Measurements from ENCODE around the gene TEX44. TPM values are rescaled to one million over a fixed set of nuclear protein-coding genes. Genes with fewer than 3 reads are reported as not detected.
"Not testable (repeated sequence)": the region's sequence is repeated elsewhere in the genome, so short reads cannot be mapped to it uniquely, and the experiment has no call there.

TEX44 gene
- total RNA-seq, 2 experiments from 2014 or later = not detected

GRCh38 chr2:231573096-231573495 lies 19.6 kb upstream of the TEX44 start:
- Mint-ChIP-seq H3K36me3 (ENCODE audit: low read depth) (no peaks in the 10 kb centered on the region), H3K9me3 (ENCODE audit: insufficient read depth) (no peaks in the 10 kb centered on the region), H3K27ac (no peak overlapping the region), H3K4me3 (no peak overlapping the region), H3K27me3 (ENCODE audit: low read depth) (peaks cover 7% of the 10 kb centered on the region), H3K4me1 (ENCODE audit: low read depth) (peaks cover 16% of the 10 kb centered on the region)
- DNase-seq = no peak
- ChIA-PET POLR2A (interaction anchor here (0.7 kb wide), 1 partner anchor 109 kb away, joined by 3 read pairs; the partner anchor contains the start of gene NCL), CTCF (interaction anchor here (1.7 kb wide), 1 partner anchor 28 kb away, joined by 7 read pairs; no protein-coding TSS in a partner anchor)
- no peak for ATAC-seq

GRCh38 chr2:231573698-231574421 lies 18.8 kb upstream of the TEX44 start:
- no peak for ATAC-seq
- H3K27ac Mint-ChIP-seq = no peak overlapping the region

GRCh38 chr2:231575612-231576256 lies 16.9 kb upstream of the TEX44 start:
- Mint-ChIP-seq H3K4me1 (ENCODE audit: low read depth) (peaks cover 10% of the 10 kb centered on the region), H3K27ac (no peak overlapping the region), H3K9me3 (ENCODE audit: insufficient read depth) (no peaks in the 10 kb centered on the region), H3K4me3 (no peak overlapping the region), H3K36me3 (ENCODE audit: low read depth) (no peaks in the 10 kb centered on the region), H3K27me3 (ENCODE audit: low read depth) (peaks cover 7% of the 10 kb centered on the region)
- ATAC-seq (no peak), DNase-seq (no peak)
- ChIA-PET POLR2A (no interaction called here), CTCF (interaction anchor here (1.0 kb wide), 1 partner anchor 17 kb away, joined by 3 read pairs; no protein-coding TSS in a partner anchor)

More at GRCh38 chr2:231573698-231574421, 18.8 kb upstream of the TEX44 start:
- no peak overlapping the region for H3K4me3 Mint-ChIP-seq
- CTCF ChIA-PET = interaction anchor here (1.7 kb wide), 1 partner anchor 27 kb away, joined by 7 read pairs; no protein-coding TSS in a partner anchor
- H3K4me1 Mint-ChIP-seq (ENCODE audit: low read depth) = peaks cover 10% of the 10 kb centered on the region
- H3K36me3 Mint-ChIP-seq (ENCODE audit: low read depth) = no peaks in the 10 kb centered on the region
- H3K9me3 Mint-ChIP-seq (ENCODE audit: insufficient read depth) = no peaks in the 10 kb centered on the region
- no peak for DNase-seq
- POLR2A ChIA-PET = interaction anchor here (0.7 kb wide), 1 partner anchor 110 kb away, joined by 3 read pairs; the partner anchor contains the start of gene NCL
- peaks cover 7% of the 10 kb centered on the region for H3K27me3 Mint-ChIP-seq (ENCODE audit: low read depth)

- Mint-ChIP-seq H3K4me1 (ENCODE audit: low read depth) (peaks cover 10% of the 10 kb centered on the region), H3K9me3 (ENCODE audit: insufficient read depth) (no peaks in the 10 kb centered on the region), H3K36me3 (ENCODE audit: low read depth) (no peaks in the 10 kb centered on the region), H3K27ac (no peak overlapping the region), H3K4me3 (no peak overlapping the region), H3K27me3 (ENCODE audit: low read depth) (peaks cover 10% of the 10 kb centered on the region)
- CTCF ChIA-PET = no interaction called here
- POLR2A ChIA-PET = no interaction called here
- DNase-seq (no peak), ATAC-seq (no peak)
Measured at GRCh38 chr2:231576465-231576864, 16.2 kb upstream of the TEX44 start.

- not testable (repeated sequence) for H3K4me1 Mint-ChIP-seq (ENCODE audit: low read depth); ATAC-seq; H3K36me3 Mint-ChIP-seq (ENCODE audit: low read depth); H3K4me3 Mint-ChIP-seq; H3K27me3 Mint-ChIP-seq (ENCODE audit: low read depth); H3K9me3 Mint-ChIP-seq (ENCODE audit: insufficient read depth); DNase-seq; H3K27ac Mint-ChIP-seq
- CTCF ChIA-PET = interaction anchor here (1.8 kb wide), 1 partner anchor 23 kb away, joined by 6 read pairs; no protein-coding TSS in a partner anchor
- POLR2A ChIA-PET = interaction anchor here (0.6 kb wide), 1 partner anchor 8 kb away, joined by 5 read pairs; no protein-coding TSS in a partner anchor
Measured at GRCh38 chr2:231578655-231579054, 14.0 kb upstream of the TEX44 start.

- ChIA-PET POLR2A (no interaction called here), CTCF (interaction anchor here (1.7 kb wide), 1 partner anchor 22 kb away, joined by 5 read pairs; no protein-coding TSS in a partner anchor)
- peaks cover 10% of the 10 kb centered on the region for H3K4me1 Mint-ChIP-seq (ENCODE audit: low read depth)
- H3K36me3 Mint-ChIP-seq (ENCODE audit: low read depth) = no peaks in the 10 kb centered on the region
- H3K9me3 Mint-ChIP-seq (ENCODE audit: insufficient read depth) = no peaks in the 10 kb centered on the region
- no peak for DNase-seq
- no peak overlapping the region for H3K4me3 Mint-ChIP-seq
- ATAC-seq = no peak
- peaks cover 6% of the 10 kb centered on the region for H3K27me3 Mint-ChIP-seq (ENCODE audit: low read depth)
- H3K27ac Mint-ChIP-seq = no peak overlapping the region
Measured at GRCh38 chr2:231579560-231579959, 13.1 kb upstream of the TEX44 start.

- Mint-ChIP-seq H3K4me3 (no peak overlapping the region), H3K27me3 (ENCODE audit: low read depth) (peaks cover 6% of the 10 kb centered on the region), H3K27ac (no peak overlapping the region), H3K9me3 (ENCODE audit: insufficient read depth) (no peaks in the 10 kb centered on the region), H3K36me3 (ENCODE audit: low read depth) (no peaks in the 10 kb centered on the region), H3K4me1 (ENCODE audit: low read depth) (peaks cover 2% of the 10 kb centered on the region)
- POLR2A ChIA-PET = no interaction called here
- ATAC-seq (no peak), DNase-seq (no peak)
- CTCF ChIA-PET = interaction anchor here (0.8 to 1.7 kb wide), 3 partner anchors 18 to 106 kb away, joined by 3 to 5 read pairs (median 3); no protein-coding TSS in a partner anchor
Measured at GRCh38 chr2:231581328-231581727, 11.3 kb upstream of the TEX44 start.

- H3K27ac Mint-ChIP-seq = no peak overlapping the region
- no peak for DNase-seq
- ChIA-PET CTCF (no interaction called here), POLR2A (no interaction called here)
- H3K36me3 Mint-ChIP-seq (ENCODE audit: low read depth) = no peaks in the 10 kb centered on the region
- no peaks in the 10 kb centered on the region for H3K9me3 Mint-ChIP-seq (ENCODE audit: insufficient read depth)
- H3K27me3 Mint-ChIP-seq (ENCODE audit: low read depth) = peaks cover 6% of the 10 kb centered on the region
- no peaks in the 10 kb centered on the region for H3K4me1 Mint-ChIP-seq (ENCODE audit: low read depth)
- no peak overlapping the region for H3K4me3 Mint-ChIP-seq
- ATAC-seq = no peak
Measured at GRCh38 chr2:231583982-231584381, 8.7 kb upstream of the TEX44 start.

- ATAC-seq; H3K4me1 Mint-ChIP-seq (ENCODE audit: low read depth); H3K27ac Mint-ChIP-seq; H3K4me3 Mint-ChIP-seq; H3K9me3 Mint-ChIP-seq (ENCODE audit: insufficient read depth); POLR2A ChIA-PET; DNase-seq; H3K36me3 Mint-ChIP-seq (ENCODE audit: low read depth); H3K27me3 Mint-ChIP-seq (ENCODE audit: low read depth): not testable (repeated sequence)
- CTCF ChIA-PET = interaction anchor here (6.1 kb wide), 1 partner anchor 13 kb away, joined by 36 read pairs; no protein-coding TSS in a partner anchor
Measured at GRCh38 chr2:231587744-231588143, 4.9 kb upstream of the TEX44 start.

- no peaks in the 10 kb centered on the region for H3K9me3 Mint-ChIP-seq (ENCODE audit: insufficient read depth)
- no peaks in the 10 kb centered on the region for H3K36me3 Mint-ChIP-seq (ENCODE audit: low read depth)
- H3K27me3 Mint-ChIP-seq (ENCODE audit: low read depth) = no peaks in the 10 kb centered on the region
- ATAC-seq = no peak
- H3K4me3 Mint-ChIP-seq = no peak overlapping the region
- H3K27ac Mint-ChIP-seq = no peak overlapping the region
- DNase-seq = no peak
- ChIA-PET POLR2A (no interaction called here), CTCF (interaction anchor here (1.2 to 6.1 kb wide), 2 partner anchors 11 to 72 kb away, joined by 4 to 36 read pairs; no protein-coding TSS in a partner anchor)
- H3K4me1 Mint-ChIP-seq (ENCODE audit: low read depth) = no peaks in the 10 kb centered on the region
Measured at GRCh38 chr2:231589656-231590055, 3.0 kb upstream of the TEX44 start.

- Mint-ChIP-seq H3K4me1 (ENCODE audit: low read depth) (no peaks in the 10 kb centered on the region), H3K27me3 (ENCODE audit: low read depth) (no peaks in the 10 kb centered on the region), H3K4me3 (no peak overlapping the region), H3K9me3 (ENCODE audit: insufficient read depth) (no peaks in the 10 kb centered on the region), H3K36me3 (ENCODE audit: low read depth) (no peaks in the 10 kb centered on the region), H3K27ac (no peak overlapping the region)
- DNase-seq = no peak
- no peak for ATAC-seq
- CTCF ChIA-PET = interaction anchor here (1.0 to 6.1 kb wide), 3 partner anchors 10 to 108 kb away, joined by 3 to 36 read pairs (median 3); no protein-coding TSS in a partner anchor
- POLR2A ChIA-PET = no interaction called here
Measured at GRCh38 chr2:231590614-231591013, 2.0 kb upstream of the TEX44 start.

GRCh38 chr2:231593666-231594065 lies 1.0 kb downstream of the TEX44 start:
- POLR2A ChIA-PET = interaction anchor here (0.5 kb wide), 1 partner anchor 1244 kb away, joined by 3 read pairs; no protein-coding TSS in a partner anchor
- CTCF ChIA-PET = no interaction called here
- H3K27me3 Mint-ChIP-seq (ENCODE audit: low read depth) = no peaks in the 10 kb centered on the region
- no peaks in the 10 kb centered on the region for H3K4me1 Mint-ChIP-seq (ENCODE audit: low read depth)
- no peak overlapping the region for H3K27ac Mint-ChIP-seq
- ATAC-seq (no peak), DNase-seq (no peak)
- H3K4me3 Mint-ChIP-seq = no peak overlapping the region
- no peaks in the 10 kb centered on the region for H3K36me3 Mint-ChIP-seq (ENCODE audit: low read depth)
- no peaks in the 10 kb centered on the region for H3K9me3 Mint-ChIP-seq (ENCODE audit: insufficient read depth)

Measured in activated CD8-positive, alpha-beta T cell treated with anti-CD3 and anti-CD28 coated beads, Interleukin-2, amount 10 ng/mL, durations not matched to agents 7 days and 5 days (primary cell).